GM18508 (cell line): ENCODE measurements around the gene ZNF677.
"Not testable (repeated sequence)": the region's sequence is repeated elsewhere in the genome, so short reads cannot be mapped to it uniquely, and the experiment has no call there.

ENCODE experiments used
- ATAC-seq: cut with Tn5 transposase; IDR thresholded peaks from one replicate; pipeline ENCODE4 v1.9.1; 2021; ENCODE audit warnings: moderate number of reproducible peaks; ENCODE audit not compliant: insufficient read depth, unreplicated experiment

Gene ZNF677

DNA sequence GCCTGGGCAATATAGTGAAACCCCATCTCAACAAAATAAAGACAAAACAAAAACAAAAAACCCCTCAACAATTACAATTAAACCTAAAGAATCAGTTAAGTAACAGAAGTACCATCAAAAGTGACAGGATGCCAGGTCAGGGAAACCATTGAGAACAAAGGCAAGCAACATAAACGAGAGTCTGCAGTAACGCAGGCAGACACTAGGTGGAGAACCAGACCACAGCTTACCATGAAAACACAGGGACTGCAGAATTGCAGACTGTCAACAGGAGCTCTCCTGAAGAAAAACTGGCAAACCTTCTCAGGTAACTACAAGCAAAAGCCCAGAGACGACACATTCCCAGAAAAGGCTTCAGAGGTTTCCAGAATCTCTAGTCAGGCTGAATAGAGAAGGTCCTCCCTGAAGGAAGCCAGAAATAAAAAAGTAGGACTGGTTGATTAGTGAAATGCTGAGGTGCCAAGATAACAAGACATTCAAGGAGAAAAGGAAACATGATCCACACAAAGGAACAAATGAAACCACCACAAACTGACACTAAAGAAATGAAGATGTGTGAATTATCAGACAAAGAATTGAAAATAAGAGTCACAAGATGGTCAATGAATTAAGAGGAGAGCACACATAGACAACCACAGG, 59.3 kb downstream of the ZNF677 start:
- no peak for ATAC-seq

DNA sequence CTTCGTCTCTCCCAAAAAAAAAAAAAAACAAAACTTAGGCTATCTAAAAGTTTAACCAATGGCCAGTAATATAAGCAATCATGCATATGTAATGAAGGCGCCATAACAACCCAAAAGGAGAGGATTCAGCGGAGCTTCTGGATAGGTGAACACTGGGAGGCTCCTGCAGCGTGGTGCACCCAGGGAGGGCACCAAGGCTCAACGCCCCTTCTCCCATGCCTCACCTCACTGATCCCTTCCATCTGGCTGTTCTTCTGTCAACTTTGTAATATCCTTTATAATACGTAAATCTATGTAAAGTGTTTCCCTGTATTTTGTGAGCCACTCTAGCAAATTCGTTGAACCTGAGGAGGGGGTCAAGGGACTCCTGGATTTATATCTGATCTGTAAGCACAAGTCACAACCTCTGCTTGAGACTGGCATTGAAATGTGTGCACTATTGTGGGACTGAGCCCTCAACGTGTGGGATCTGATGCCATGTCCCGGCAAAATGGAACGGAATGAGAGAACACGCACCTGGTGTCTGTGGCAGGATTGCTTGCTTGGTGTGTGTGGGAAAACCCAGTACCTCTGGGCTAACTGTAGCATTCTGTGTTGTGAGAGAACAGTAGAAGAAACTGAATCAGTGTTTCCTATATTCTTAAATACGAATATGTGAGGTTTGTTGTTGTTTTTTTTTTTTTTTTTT, 61.0 kb downstream of the ZNF677 start:
- ATAC-seq, result no peak

DNA sequence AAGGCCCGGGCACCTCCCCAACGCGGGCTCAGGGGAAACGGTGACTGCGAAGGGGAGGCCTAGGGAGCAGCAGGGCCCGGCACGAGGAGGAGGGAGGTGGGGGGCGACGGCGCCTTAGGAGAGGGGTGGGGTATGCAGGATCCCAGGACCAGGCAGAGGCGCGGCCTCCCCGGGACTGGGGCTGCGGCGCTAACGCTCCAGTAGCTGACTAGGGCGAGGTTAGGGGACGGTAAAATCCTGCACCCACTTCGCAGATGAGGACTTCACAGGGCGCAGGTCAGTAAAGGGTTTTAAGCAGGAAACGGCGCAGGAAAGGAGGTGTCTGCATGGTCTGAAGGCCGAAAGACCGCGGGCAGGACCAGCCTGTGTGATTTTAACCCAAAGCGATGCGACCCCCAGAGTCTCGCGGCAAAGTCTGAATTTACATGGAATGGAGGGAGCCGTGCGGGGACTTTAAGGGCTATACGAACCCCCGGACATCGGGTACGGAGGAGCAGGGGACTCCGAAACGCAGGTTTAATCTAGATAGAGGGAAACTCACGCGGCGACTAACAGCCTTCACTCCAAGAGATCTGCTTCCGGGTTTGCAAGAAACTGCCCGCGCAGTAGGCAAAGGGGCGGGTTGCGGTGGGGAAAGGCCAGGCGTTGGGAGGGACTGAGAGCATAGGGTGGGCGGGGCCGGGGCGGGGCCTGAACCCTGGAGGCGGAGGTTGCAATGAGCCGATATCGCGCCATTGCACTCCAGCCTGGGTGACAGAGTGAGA, 61.7 kb downstream of the ZNF677 start, which contains the start of gene ZNF665:
TSS of gene ZNF665 (minus strand) at position 588 of the 764 bp plus-strand sequence. CDS start 10,460 bp downstream, outside the sequence.
- no peak for ATAC-seq

- no peak for ATAC-seq
Measured at GRCh38 chr19:53190253-53190652, 64.4 kb downstream of the ZNF677 start.

GRCh38 chr19:53189691-53190198, 64.9 kb downstream of the ZNF677 start:
- ATAC-seq, result not testable (repeated sequence)
